GM12874 (cell line): ENCODE results near the gene BTBD9.

Source experiments
- TF ChIP-seq, protein P1 (sequence below): IDR thresholded peaks from 2 replicates; pipeline ENCODE4 v1.5.1; 2011; ENCODE audit warnings: low read depth, mild to moderate bottlenecking, control low read depth, low read length, moderate library complexity; ENCODE audit not compliant: insufficient read depth

The BTBD9 gene

DNA sequence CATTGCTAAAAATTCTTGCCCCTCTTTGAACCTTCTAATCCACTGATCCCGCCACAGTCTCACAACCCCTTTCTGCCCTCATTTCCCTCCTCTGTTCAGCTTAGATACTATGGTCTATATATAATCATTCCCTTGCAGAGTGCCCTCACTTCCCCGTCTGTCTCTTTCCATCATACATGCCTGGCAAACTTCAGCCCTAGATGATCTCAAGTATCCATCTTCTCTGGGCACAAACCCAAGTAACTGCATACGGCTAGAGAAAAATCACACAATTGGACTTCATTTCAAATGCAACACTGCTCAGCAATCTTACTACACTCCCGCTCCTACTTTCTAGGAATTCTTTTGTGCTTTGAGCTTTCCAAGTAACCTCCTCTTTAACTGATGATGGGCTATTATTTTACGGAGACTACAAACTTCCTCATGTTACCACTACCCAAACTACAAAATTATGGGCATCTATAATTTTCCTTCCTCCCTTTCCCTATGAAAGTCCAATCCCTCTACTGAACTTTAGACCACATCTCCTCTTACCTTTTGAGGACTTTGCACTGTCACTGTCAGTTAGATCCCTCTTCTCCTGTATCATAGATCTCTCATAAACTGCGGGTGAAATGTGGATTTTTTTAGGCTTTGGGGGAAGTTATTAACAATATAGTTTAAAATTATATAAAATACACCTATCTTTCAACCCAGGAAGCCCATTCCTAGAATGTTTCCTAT, 135.6 kb downstream of the BTBD9 start:
- TF ChIP-seq, protein P1, sequence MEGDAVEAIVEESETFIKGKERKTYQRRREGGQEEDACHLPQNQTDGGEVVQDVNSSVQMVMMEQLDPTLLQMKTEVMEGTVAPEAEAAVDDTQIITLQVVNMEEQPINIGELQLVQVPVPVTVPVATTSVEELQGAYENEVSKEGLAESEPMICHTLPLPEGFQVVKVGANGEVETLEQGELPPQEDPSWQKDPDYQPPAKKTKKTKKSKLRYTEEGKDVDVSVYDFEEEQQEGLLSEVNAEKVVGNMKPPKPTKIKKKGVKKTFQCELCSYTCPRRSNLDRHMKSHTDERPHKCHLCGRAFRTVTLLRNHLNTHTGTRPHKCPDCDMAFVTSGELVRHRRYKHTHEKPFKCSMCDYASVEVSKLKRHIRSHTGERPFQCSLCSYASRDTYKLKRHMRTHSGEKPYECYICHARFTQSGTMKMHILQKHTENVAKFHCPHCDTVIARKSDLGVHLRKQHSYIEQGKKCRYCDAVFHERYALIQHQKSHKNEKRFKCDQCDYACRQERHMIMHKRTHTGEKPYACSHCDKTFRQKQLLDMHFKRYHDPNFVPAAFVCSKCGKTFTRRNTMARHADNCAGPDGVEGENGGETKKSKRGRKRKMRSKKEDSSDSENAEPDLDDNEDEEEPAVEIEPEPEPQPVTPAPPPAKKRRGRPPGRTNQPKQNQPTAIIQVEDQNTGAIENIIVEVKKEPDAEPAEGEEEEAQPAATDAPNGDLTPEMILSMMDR, result no peak

DNA sequence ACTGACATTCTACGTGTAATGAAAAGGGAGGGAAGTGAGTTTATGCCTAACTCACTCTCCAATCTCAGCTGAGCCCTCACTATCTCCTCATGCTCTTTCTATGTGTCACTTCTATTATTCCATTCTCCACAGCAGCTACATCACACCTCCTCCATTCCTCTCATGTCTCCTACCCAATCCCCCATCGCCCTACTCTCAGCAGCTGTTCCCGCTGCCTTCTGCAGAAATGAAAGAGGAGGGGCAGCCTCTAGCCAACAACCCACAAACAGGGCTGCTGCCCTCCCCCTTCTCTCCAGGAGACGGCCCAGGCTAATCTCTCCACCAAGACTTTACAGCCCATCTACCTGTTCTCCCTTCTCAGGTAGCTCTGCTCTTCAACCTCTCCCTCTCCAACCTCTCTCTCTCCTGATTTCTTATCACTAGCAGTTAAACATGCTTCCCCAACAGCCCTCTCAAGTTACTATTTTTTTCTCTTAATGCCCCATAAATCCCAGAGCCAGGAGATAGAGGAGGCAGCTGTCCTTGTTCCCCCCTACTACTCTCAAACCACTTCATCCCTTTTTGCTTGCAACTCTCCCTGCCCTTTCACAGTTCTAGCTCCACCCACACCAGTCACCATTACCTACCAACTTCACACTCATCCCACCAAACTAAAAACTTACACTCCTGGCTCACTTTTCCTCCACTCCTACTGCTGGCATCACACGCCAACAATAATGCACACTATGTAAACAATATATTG, 136.5 kb downstream of the BTBD9 start:
- TF ChIP-seq, protein P1, result no peak

DNA sequence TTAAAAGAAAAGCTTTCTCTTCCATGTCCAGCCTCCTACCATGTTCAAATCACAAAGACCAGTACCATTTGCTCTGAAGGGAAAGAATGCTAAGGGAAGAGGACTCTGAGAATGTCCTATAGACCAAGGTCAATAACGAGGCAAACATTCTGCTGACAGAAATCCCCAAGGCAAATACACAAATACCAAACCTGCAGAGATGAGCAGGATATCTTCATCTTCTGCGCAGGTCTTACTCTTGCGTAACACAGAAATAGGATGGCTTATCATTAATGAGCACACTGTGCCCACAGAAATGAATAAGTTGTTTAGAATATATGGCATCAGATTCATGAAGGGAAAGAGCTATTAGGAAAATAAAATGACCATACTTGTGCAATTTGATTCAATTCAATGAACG, 137.3 kb downstream of the BTBD9 start:
- TF ChIP-seq, protein P1, result no peak

DNA sequence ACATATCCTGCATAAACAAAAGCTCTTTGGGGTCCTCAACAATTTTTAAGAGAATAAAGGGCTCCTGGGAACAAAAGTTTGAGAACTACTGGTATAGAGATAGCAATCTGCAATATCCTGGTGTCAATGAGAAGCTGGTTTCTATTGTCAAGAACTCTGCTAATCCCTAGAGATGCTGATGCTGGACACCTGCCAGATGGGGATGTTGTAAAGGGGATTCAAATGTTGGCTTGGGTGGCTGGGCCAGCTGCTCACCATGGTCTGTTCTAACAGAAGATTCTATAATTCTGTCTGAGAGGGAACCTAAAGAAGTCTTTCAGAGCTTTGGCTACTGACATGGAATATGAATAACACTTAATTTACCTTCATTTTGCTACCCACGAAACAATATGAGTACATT, 137.8 kb downstream of the BTBD9 start:
- TF ChIP-seq, protein P1, result no peak

DNA sequence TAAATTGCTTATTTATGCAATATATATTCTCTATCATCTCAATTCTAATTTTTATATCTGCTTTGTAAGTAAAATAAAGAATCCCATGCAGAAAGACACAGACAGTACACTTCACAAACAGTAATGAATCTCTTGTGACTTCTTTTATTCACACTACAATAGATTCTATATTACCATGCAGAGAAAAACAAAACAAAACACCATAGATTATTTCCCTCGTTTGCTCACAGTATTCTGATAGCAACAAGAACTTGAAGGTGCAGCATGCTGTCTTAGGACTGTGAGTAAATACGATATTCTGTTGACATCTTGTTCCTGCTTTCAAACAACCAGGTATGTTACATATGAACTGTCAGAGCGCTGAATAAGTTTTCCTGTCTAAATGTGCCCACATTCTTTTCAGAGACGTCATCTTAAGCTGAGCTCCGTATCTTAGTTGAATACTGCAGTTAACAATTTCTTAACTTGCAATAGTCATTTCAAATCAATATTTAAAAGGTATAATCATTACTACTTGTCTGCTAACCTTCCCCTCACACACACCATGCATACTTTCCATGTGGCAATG, 140.1 kb downstream of the BTBD9 start:
- TF ChIP-seq, protein P1, result no peak

DNA sequence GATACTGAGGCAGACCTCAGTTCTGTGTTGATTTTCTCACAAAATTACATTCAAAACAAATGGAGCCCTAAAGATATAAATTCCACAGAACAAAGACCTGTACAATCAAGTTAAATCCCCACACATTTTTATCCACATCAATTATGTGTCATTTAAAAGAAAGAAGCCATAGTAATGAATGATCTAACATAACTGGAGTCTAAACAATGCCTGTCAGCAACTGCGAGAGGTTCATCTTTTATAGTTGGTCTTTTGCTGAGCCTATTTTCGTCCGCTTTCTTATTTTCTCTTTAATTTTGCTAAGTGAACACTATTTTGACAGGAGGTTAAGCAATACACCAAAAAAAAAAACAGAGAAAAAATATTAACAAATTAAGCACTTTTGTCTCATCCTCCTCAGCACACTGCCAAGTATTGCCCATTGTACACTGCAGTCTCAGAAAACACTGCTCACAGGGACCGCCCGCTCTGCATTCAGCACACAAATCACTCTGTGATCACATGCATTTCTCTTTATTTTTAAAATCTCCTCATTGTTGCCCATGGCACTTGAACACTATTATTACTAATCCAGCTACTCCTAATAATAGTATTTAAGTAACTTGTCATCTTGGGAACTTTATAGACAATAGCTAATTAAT, 140.8 kb downstream of the BTBD9 start:
- TF ChIP-seq, protein P1, result no peak

DNA sequence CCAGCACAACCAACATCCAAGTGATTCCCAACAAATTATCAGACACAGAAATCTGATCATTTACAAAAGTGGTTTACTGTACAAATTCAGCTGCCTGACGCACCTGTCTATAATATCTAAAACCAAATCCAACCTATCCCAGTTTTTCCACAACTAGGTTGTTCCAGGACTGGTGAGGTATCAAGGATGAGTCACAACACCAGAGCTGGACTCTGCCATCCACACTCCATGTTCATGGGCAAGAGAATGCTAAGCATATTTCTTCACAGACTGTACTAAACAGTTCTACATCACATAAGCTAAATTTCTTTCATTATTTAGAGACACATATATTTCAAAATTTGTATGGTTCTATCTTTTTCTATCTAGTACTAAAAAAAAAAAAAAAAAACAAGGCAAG, 141.6 kb downstream of the BTBD9 start:
- TF ChIP-seq, protein P1, result no peak
